HL-60 (cell line): Measurements from ENCODE around the gene ACO2.
"Not testable (repeated sequence)": the region's sequence is repeated elsewhere in the genome, so short reads cannot be mapped to it uniquely, and the experiment has no call there.

ENCODE experiments used
- DNase-seq, 2 experiments: peaks; one replicate each; pipeline ENCODE4 v3.0.0-alpha.2; 2010 to 2020; ENCODE audit warnings: low read depth in 1 of 2, low spot score in 1 of 2
- H3K27ac ChIP-seq: fragments of 250-450 bp; sonication (Bioruptor Pico); replicated peaks from 2 replicates; pipeline ENCODE4 v1.5.1; 2020; ENCODE audit warnings: mild to moderate bottlenecking, moderate library complexity
- H3K27me3 ChIP-seq: fragments of 250-450 bp; sonication (Bioruptor Pico); 2 replicates; pipeline ENCODE4 v1.5.1; 2021; ENCODE audit warnings: mild to moderate bottlenecking, moderate library complexity; ENCODE audit not compliant: insufficient read depth, poor library complexity, severe bottlenecking
- H3K4me3 ChIP-seq: replicated peaks from 2 replicates; pipeline ENCODE4 v1.5.1; 2011; ENCODE audit warnings: mild to moderate bottlenecking, control low read depth, low read length; ENCODE audit not compliant: insufficient read depth
- CTCF ChIP-seq: IDR thresholded peaks from one replicate; pipeline ENCODE4 v1.5.1; 2011; ENCODE audit warnings: low read length, control low read depth, inconsistent platforms; ENCODE audit not compliant: insufficient read depth
- GABPA ChIP-seq: IDR thresholded peaks from 2 replicates; pipeline ENCODE4 v1.6.1; 2012; ENCODE audit warnings: low read depth
- POLR2AphosphoS5 ChIP-seq: IDR thresholded peaks from 2 replicates; pipeline ENCODE4 v1.6.1; 2012; ENCODE audit warnings: low read depth
- SPI1 ChIP-seq: IDR thresholded peaks from 2 replicates; pipeline ENCODE4 v1.6.1; 2012; ENCODE audit warnings: low read depth, mild to moderate bottlenecking, borderline replicate concordance
- TF ChIP-seq, protein P1 (sequence below): IDR thresholded peaks from 2 replicates; pipeline ENCODE4 v1.6.1; 2012; ENCODE audit warnings: low read depth; ENCODE audit not compliant: insufficient replicate concordance

Gene ACO2

GRCh38 chr22:41557401-41558240 lies 88.7 kb downstream of the ACO2 start:
- DNase-seq: no peak
- no peak for TF ChIP-seq CTCF
- TF ChIP-seq GABPA: no peak
- no peak for TF ChIP-seq SPI1
- TF ChIP-seq, protein P1, sequence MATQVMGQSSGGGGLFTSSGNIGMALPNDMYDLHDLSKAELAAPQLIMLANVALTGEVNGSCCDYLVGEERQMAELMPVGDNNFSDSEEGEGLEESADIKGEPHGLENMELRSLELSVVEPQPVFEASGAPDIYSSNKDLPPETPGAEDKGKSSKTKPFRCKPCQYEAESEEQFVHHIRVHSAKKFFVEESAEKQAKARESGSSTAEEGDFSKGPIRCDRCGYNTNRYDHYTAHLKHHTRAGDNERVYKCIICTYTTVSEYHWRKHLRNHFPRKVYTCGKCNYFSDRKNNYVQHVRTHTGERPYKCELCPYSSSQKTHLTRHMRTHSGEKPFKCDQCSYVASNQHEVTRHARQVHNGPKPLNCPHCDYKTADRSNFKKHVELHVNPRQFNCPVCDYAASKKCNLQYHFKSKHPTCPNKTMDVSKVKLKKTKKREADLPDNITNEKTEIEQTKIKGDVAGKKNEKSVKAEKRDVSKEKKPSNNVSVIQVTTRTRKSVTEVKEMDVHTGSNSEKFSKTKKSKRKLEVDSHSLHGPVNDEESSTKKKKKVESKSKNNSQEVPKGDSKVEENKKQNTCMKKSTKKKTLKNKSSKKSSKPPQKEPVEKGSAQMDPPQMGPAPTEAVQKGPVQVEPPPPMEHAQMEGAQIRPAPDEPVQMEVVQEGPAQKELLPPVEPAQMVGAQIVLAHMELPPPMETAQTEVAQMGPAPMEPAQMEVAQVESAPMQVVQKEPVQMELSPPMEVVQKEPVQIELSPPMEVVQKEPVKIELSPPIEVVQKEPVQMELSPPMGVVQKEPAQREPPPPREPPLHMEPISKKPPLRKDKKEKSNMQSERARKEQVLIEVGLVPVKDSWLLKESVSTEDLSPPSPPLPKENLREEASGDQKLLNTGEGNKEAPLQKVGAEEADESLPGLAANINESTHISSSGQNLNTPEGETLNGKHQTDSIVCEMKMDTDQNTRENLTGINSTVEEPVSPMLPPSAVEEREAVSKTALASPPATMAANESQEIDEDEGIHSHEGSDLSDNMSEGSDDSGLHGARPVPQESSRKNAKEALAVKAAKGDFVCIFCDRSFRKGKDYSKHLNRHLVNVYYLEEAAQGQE: no peak
- TF ChIP-seq POLR2AphosphoS5: no peak
- peaks cover 12% of the 10 kb centered on the region for H3K27me3 ChIP-seq
- H3K4me3 ChIP-seq: no peak overlapping the region
- H3K27ac ChIP-seq: no peak overlapping the region

- DNase-seq, H3K4me3 ChIP-seq, H3K27ac ChIP-seq: not testable (repeated sequence)
- peaks cover 12% of the 10 kb centered on the region for H3K27me3 ChIP-seq
Measured at GRCh38 chr22:41558241-41558630, 89.3 kb downstream of the ACO2 start.

GRCh38 chr22:41560095-41560471 lies 91.2 kb downstream of the ACO2 start:
- H3K27ac ChIP-seq: no peak overlapping the region
- no peak for DNase-seq
- peaks cover 12% of the 10 kb centered on the region for H3K27me3 ChIP-seq
- no peak overlapping the region for H3K4me3 ChIP-seq
- TF ChIP-seq CTCF: no peak
- no peak for TF ChIP-seq SPI1
- no peak for TF ChIP-seq GABPA
- TF ChIP-seq, protein P1: no peak
- TF ChIP-seq POLR2AphosphoS5: no peak

DNA sequence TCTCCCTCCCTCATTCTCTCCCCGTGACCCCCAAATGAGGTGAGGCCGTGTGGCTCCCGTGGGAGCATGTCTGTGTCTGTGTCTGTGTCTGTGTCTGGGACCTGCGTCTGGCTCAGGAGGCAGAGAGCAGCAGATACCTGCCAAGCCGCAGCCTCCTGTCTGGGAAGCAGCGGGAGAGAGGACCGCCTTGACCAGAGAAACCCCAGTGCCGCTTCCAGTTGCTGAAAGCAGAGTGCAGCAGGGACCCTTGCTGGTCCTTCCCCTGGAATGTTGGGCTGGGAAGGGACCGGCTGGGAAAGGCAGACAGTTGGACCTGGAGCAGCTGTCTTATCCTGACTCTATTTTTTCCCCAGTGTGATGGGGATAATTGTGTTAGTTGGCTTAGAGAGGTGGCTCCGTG lies 92.4 kb downstream of the ACO2 start:
- Histone ChIP-seq H3K27ac (no peak overlapping the region), H3K27me3 (peaks cover 12% of the 10 kb centered on the region), H3K4me3 (no peak overlapping the region)
- TF ChIP-seq, protein P1: no peak
- TF ChIP-seq GABPA (no peak), CTCF (no peak), SPI1 (no peak), POLR2AphosphoS5 (no peak)
- DNase-seq: no peak
